K562 (cell line): ENCODE data around the gene SLC6A7. TPM values are rescaled to one million over a fixed set of nuclear protein-coding genes. Genes with fewer than 3 reads are reported as not detected.
A peak's percentile ranks its signal among the peaks of the same experiment; 100 is the strongest.

ENCODE experiments used
- ATAC-seq: fragments of 200-7000 bp; cut with Tn5 transposase; 3 replicates; pipeline ENCODE4 v1.9.1; 2020; ENCODE audit warnings: moderate library complexity
- BruUV-seq: library from RNA; stranded (reverse); fragments of 400-500 nt; replicated peaks from 2 replicates; lab custom pipeline; 2021; lab: Mats Ljungman, UMichigan
- CTCF ChIA-PET: fragments of 300-600 bp; formaldehyde crosslinking; extraction: SDS; loops from one replicate; lab custom pipeline; 2021; ENCODE audit warnings: low intra/inter-chr PET ratio; lab: Yijun Ruan, JAX
- POLR2A ChIA-PET: fragments of 300-600, 350-650 bp; sonication (Branson Sonifier 250); formaldehyde crosslinking; extraction: SDS; loops from one replicate; lab custom pipeline; 2021; ENCODE audit warnings: antibody characterized with exemption, inconsistent platforms; lab: Yijun Ruan, JAX
- DNase-seq, 4 experiments: peaks; one replicate each; pipeline versions ENCODE4 v3.0.0 to v3.0.0-alpha.2; 2011 to 2018; ENCODE audit warnings: low spot score in 3 of 4, mixed read lengths in 3 of 4; ENCODE audit errors: extremely low read depth in 1 of 4
- FAIRE-seq: peaks from 2 replicates; lab custom pipeline; 2011; peaks lifted over from hg19 to GRCh38; lab: Jason Lieb, UNC
- H2AFZ ChIP-seq: 2 replicates; pipeline ENCODE4 v1.6.0; 2011; ENCODE audit warnings: low read depth, low read length, control low read depth, inconsistent platforms
- H3K27ac ChIP-seq: fragments of 200-600 bp; 3 replicates; pipeline ENCODE4 v1.8.0; 2011; ENCODE audit warnings: low read depth, mild to moderate bottlenecking, control low read depth, inconsistent platforms, low read length, moderate library complexity, mixed read lengths; ENCODE audit errors: extremely low read depth
- H3K27me3 ChIP-seq, 2 experiments: fragments of 300-600 bp in 1 of 2; 2 replicates in 1 of 2; 3 replicates in 1 of 2; pipeline versions ENCODE4 v1.6.0 to v1.8.0; 2011; ENCODE audit warnings: inconsistent platforms in 2 of 2, low read length in 2 of 2, mild to moderate bottlenecking in 1 of 2, mixed read lengths in 1 of 2, moderate library complexity in 1 of 2; ENCODE audit not compliant: control insufficient read depth in 2 of 2, insufficient read depth in 2 of 2
- H3K36me3 ChIP-seq: fragments of 300-600 bp; 3 replicates; pipeline ENCODE4 v1.8.0; 2011; ENCODE audit warnings: mild to moderate bottlenecking, low read length, inconsistent platforms; ENCODE audit not compliant: control insufficient read depth, insufficient read depth
- H3K4me1 ChIP-seq, 2 experiments: fragments of 200-600 bp in 1 of 2; replicated peaks in 1 of 2; 2 replicates in 1 of 2; 3 replicates in 1 of 2; pipeline versions ENCODE4 v1.5.1 to v1.8.0; 2011; ENCODE audit warnings: inconsistent platforms in 2 of 2, low read length in 2 of 2, mild to moderate bottlenecking in 1 of 2, mixed read lengths in 1 of 2, moderate library complexity in 1 of 2; ENCODE audit not compliant: control insufficient read depth in 2 of 2, insufficient read depth in 2 of 2
- H3K4me2 ChIP-seq: 2 replicates; pipeline ENCODE4 v1.6.1; 2011; ENCODE audit warnings: low read length, control low read depth, inconsistent platforms, mixed read lengths; ENCODE audit not compliant: insufficient read depth
- H3K4me3 ChIP-seq: fragments of 200-600 bp; sonication (generic), shearing (Covaris generic); 2 replicates; pipeline ENCODE4 v1.5.1; 2016; ENCODE audit warnings: control low read depth, inconsistent platforms
- H3K79me2 ChIP-seq: fragments of 200-600 bp; 3 replicates; pipeline ENCODE4 v1.8.0; 2011; ENCODE audit warnings: low read length, inconsistent platforms; ENCODE audit not compliant: control insufficient read depth, insufficient read depth
- H3K9ac ChIP-seq, 2 experiments: 2 replicates each; pipeline versions ENCODE4 v1.6.0 to v1.6.1; 2011; ENCODE audit warnings: low read depth in 2 of 2, low read length in 2 of 2, control low read depth in 1 of 2, inconsistent platforms in 1 of 2, mild to moderate bottlenecking in 1 of 2, mixed read lengths in 1 of 2; ENCODE audit not compliant: insufficient read depth in 1 of 2
- H3K9me1 ChIP-seq: one replicate; pipeline ENCODE4 v1.6.0; 2011; ENCODE audit warnings: inconsistent platforms, mild to moderate bottlenecking, low read length, moderate library complexity; ENCODE audit not compliant: control insufficient read depth, insufficient read depth
- H3K9me3 ChIP-seq: replicated peaks from 2 replicates; pipeline ENCODE4 v1.5.1; 2011; ENCODE audit warnings: low read depth, low read length, inconsistent platforms; ENCODE audit not compliant: control insufficient read depth, insufficient read depth
- H4K20me1 ChIP-seq: replicated peaks from 2 replicates; pipeline ENCODE4 v1.6.1; 2011; ENCODE audit warnings: low read length, inconsistent platforms, mixed read lengths; ENCODE audit not compliant: control insufficient read depth, insufficient read depth
- CHD4 ChIP-seq: fragments of 200-600 bp; sonication (generic); IDR thresholded peaks from 3 replicates; pipeline ENCODE4 v1.6.1; 2012; ENCODE audit warnings: low read depth, mild to moderate bottlenecking, mixed read lengths, low read length, inconsistent platforms; ENCODE audit not compliant: insufficient read depth, insufficient replicate concordance, poor library complexity, severe bottlenecking
- CTCF ChIP-seq, 3 experiments: IDR thresholded peaks in 2 of 3; conservative IDR thresholded peaks in 1 of 3; 2 replicates each; pipeline ENCODE4 v1.5.1; 2011 to 2012; ENCODE audit warnings: low read length in 3 of 3, mild to moderate bottlenecking in 3 of 3, control low read depth in 2 of 3, improper control_type of control experiment in 1 of 3, inconsistent platforms in 1 of 3, low read depth in 1 of 3, mixed read lengths in 1 of 3, moderate library complexity in 1 of 3; ENCODE audit not compliant: insufficient read depth in 2 of 3
- NR4A1 ChIP-seq, 2 experiments: fragments of 250-450 bp in 1 of 2; fragments of 450-650 bp in 1 of 2; sonication (Bioruptor Pico) in 1 of 2; IDR thresholded peaks; 2 replicates each; pipeline versions ENCODE4 v1.4.0 to v1.6.1; 2016 to 2020; ENCODE audit warnings: mild to moderate bottlenecking in 2 of 2, missing compliant biosample characterization in 1 of 2, missing genetic modification characterization in 1 of 2, moderate library complexity in 1 of 2
- RFX1 ChIP-seq: fragments of 450-650 bp; IDR thresholded peaks from 2 replicates; pipeline ENCODE4 v1.6.1; 2016; ENCODE audit warnings: mild to moderate bottlenecking, moderate library complexity
- RFX5 ChIP-seq: IDR thresholded peaks from 2 replicates; pipeline ENCODE4 v1.6.1; 2011; ENCODE audit warnings: low read depth, mild to moderate bottlenecking, improper control_type of control experiment, low read length
- ZNF239 ChIP-seq: fragments of 250-450 bp; sonication (Bioruptor Pico); IDR thresholded peaks from 2 replicates; pipeline ENCODE4 v1.4.0; 2020; ENCODE audit warnings: mild to moderate bottlenecking
- WGBS: fragments of 100-300 bp; shearing (Covaris generic); methylation state at CpG from one replicate; pipeline ENCODE4 v1.1.6; 2016; ENCODE audit warnings: low coverage, mixed read lengths; ENCODE audit not compliant: insufficient coverage; ENCODE audit errors: missing lambda C conversion rate; 5-methylcytosine and 5-hydroxymethylcytosine counted together
- in situ Hi-C: fragments of 300-500 bp; cut with MboI; formaldehyde crosslinking; loops from 4 replicates; pipeline ENCODE4 v1.15.0; 2018; ENCODE audit warnings: inconsistent platforms, mixed read lengths
- intact Hi-C: fragments of 100-400 bp; cut with micrococcal nuclease; formaldehyde crosslinking; loops from 2 replicates; pipeline ENCODE4 v1.14.2; 2022
- polyA plus RNA-seq, 8 experiments: library from polyadenylated mRNA; depleted of rRNA in 4 of 8; stranded (reverse) in 5 of 8; unstranded in 3 of 8; fragments of >200 nt; fragmentation: Nextera tagmentation in 2 of 8; fragmentation: Illumina TruSeq in 1 of 8; extraction: Ambion mirVana in 2 of 8; extraction: Trizol in 1 of 8; gene quantifications; 2 replicates each; pipeline versions ENCODE4 v1.2.1 to v1.2.3, GENCODE V29; 2011 to 2014; ENCODE audit warnings: inconsistent platforms in 1 of 8, missing spikeins in 1 of 8
- total RNA-seq, 7 experiments: library from RNA; depleted of rRNA in 6 of 7; stranded (reverse); fragments of >200 nt in 6 of 7; fragmentation: Illumina TruSeq in 2 of 7; extraction: Trizol in 2 of 7; gene quantifications; 2 replicates each; pipeline versions ENCODE4 v1.2.1 to v1.2.3, GENCODE V29; 2011 to 2021; ENCODE audit warnings: low replicate concordance in 1 of 7

Gene SLC6A7
- total and polyA plus RNA-seq, 9 of the 15 experiments (the other 6 are each of a cell fraction or from before 2014, with no cell fraction given): not detected

- in situ Hi-C loops: no loop called here
- Histone ChIP-seq H3K4me3 (no peak overlapping the region), H3K27me3 (peaks cover 7 to 39% of the 10 kb centered on the region in 2 experiments), H3K9me1 (no peaks in the 10 kb centered on the region), H3K27ac (no peak overlapping the region), H3K36me3 (no peaks in the 10 kb centered on the region), H3K79me2 (no peaks in the 10 kb centered on the region), H3K9ac (no peak overlapping the region), H3K9me3 (no peaks in the 10 kb centered on the region), H4K20me1 (peaks cover 12% of the 10 kb centered on the region; the same call in 1 of the 2 replicates), H2AFZ (no peak overlapping the region), H3K4me2 (no peak overlapping the region), H3K4me1 (no peaks in the 10 kb centered on the region)
- CTCF ChIA-PET: no interaction called here
- 11% methylated on average over 5 of the region's 6 CpGs for WGBS
- DNase-seq: no peak
- ATAC-seq: no peak
- intact Hi-C loops: loop anchor here (1.0 kb wide), 1 partner anchor 95 kb away; no protein-coding TSS in a partner anchor
- BruUV-seq: no TSS peak
- POLR2A ChIA-PET: interaction anchor here (0.6 to 1.4 kb wide), 3 partner anchors 11 to 39 kb away, joined by 3 read pairs; no protein-coding TSS in a partner anchor
- no peak for FAIRE-seq
- TF ChIP-seq RFX5: no peak
- TF ChIP-seq RFX1: peak; percentile 90
- TF ChIP-seq ZNF239 (CRISPR knock-in tag): no peak
These were observed 66.0 kb downstream of the SLC6A7 start for GRCh38 chr5:150255659-150256409.

GRCh38 chr5:150256410-150257064 is 66.7 kb downstream of the SLC6A7 start:
- H3K9ac ChIP-seq: no peak overlapping the region
- intact Hi-C loops (loop anchor here (1.0 kb wide), 1 partner anchor 95 kb away; no protein-coding TSS in a partner anchor), in situ Hi-C loops (no loop called here)
- no peaks in the 10 kb centered on the region for H3K9me3 ChIP-seq
- no peak overlapping the region for H3K4me3 ChIP-seq
- ATAC-seq (peak; percentile 79), DNase-seq (peak; percentile 28 to 49 (median 46)), FAIRE-seq (no peak)
- no peaks in the 10 kb centered on the region for H3K79me2 ChIP-seq
- POLR2A ChIA-PET: interaction anchor here (1.1 to 1.4 kb wide), 2 partner anchors 10 to 14 kb away, joined by 3 read pairs; no protein-coding TSS in a partner anchor
- peaks cover 12% of the 10 kb centered on the region; the same call in 1 of the 2 replicates for H4K20me1 ChIP-seq
- no peak overlapping the region for H3K27ac ChIP-seq
- H3K27me3 ChIP-seq: peaks cover 12 to 42% of the 10 kb centered on the region in 2 experiments
- H3K9me1 ChIP-seq: no peaks in the 10 kb centered on the region
- CTCF ChIA-PET: no interaction called here
- WGBS: under 1% methylated on average over 12 of the region's 12 CpGs
- no peaks in the 10 kb centered on the region for H3K4me1 ChIP-seq
- H2AFZ ChIP-seq: no peak overlapping the region
- no TSS peak for BruUV-seq
- H3K36me3 ChIP-seq: no peaks in the 10 kb centered on the region
- H3K4me2 ChIP-seq: no peak overlapping the region
- TF ChIP-seq CHD4: no peak
- TF ChIP-seq CTCF (IDR thresholded peaks at IDR 0.05 in 2 of 3, conservative IDR thresholded peaks at IDR 0.05 in 1 of 3; ENCODE audit: insufficient read depth in 2 of 3, low read depth in 1 of 3, low read length in 3 of 3): peak; percentile 50 to 55 (median 51); a peak in 4 of 6 replicates
- no peak for TF ChIP-seq NR4A1 (CRISPR knock-in tag; IDR thresholded peaks at IDR 0.05)
- no peak for TF ChIP-seq NR4A1 (tag; IDR thresholded peaks at IDR 0.05)
